ENCODE results near the gene RIOK3. TPM values are rescaled to one million over a fixed set of nuclear protein-coding genes. Genes with fewer than 3 reads are reported as not detected.

Gene RIOK3
- total and polyA plus RNA-seq, 2 of the 4 experiments (the other 2 are of a cell fraction), result 21.5 to 38.9 TPM

DNA sequence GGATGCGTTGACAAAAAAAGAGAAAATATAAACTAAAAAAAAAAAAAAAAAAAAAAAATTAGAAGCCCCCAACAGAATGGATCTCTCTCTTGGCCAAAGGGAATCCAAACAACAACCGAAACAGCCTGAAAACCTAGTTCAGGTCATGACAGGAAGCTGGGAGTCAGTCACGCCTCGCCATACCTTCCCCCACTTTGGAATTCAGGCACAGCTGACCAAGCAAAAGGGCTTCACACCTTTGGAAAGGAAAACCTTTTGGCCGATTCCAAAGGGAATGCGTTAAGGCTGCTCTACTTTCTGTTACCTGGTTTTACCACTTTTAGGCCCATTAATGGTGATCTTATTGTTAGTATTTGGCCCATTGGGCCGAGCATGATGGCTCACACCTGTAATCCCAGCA, 32.3 kb downstream of the RIOK3 start:
- no CpG with 5 or more reads among the region's 7 CpGs for WGBS, 2 experiments (ENCODE audit: extremely low coverage in 2 of 2, insufficient read length in 1 of 2)
- Histone ChIP-seq H4K5ac (ENCODE audit: low read depth, low read length) (no peak overlapping the region), H4K8ac (ENCODE audit: low read depth in 2 of 2, low read length in 2 of 2) (no peak overlapping the region), H2AK5ac (ENCODE audit: low read depth, low read length) (no peak overlapping the region), H3K56ac (ENCODE audit: extremely low read depth, insufficient read depth, low read length) (no peak overlapping the region), H3K23ac (ENCODE audit: low read depth, low read length) (no peak overlapping the region), H3K4ac (ENCODE audit: low read depth, low read length) (no peak overlapping the region), H3K9me1 (ENCODE audit: insufficient read depth, low read length) (no peaks in the 10 kb centered on the region), H4K91ac (ENCODE audit: insufficient read depth, low read depth, low read length) (no peak overlapping the region), H3K4me2 (ENCODE audit: low read depth, low read length) (no peak overlapping the region), H2BK120ac (ENCODE audit: low read depth, low read length) (no peak overlapping the region), H3K14ac (replicated peaks; ENCODE audit: low read depth, low read length) (no peak overlapping the region), H3K9ac (ENCODE audit: low read depth, low read length) (no peak overlapping the region), H2BK15ac (ENCODE audit: low read depth, low read length) (no peak overlapping the region), H3K4me1 (ENCODE audit: control insufficient read depth, insufficient read depth, low read length) (peaks cover 5% of the 10 kb centered on the region; the same call in 1 of the 2 replicates), H2BK5ac (ENCODE audit: low read depth, low read length, poor library complexity, severe bottlenecking) (no peak overlapping the region), H3K36me3 (ENCODE audit: control insufficient read depth, insufficient read depth, low read length) (peaks cover 14% of the 10 kb centered on the region), H3K27ac (ENCODE audit: insufficient read depth, low read length) (no peak overlapping the region), H2AK9ac (replicated peaks; ENCODE audit: low read depth, low read length, poor library complexity) (no peak overlapping the region), H3K27me3 (ENCODE audit: control insufficient read depth, insufficient read depth, low read length) (no peaks in the 10 kb centered on the region), H4K20me1 (ENCODE audit: insufficient read depth, low read length) (no peaks in the 10 kb centered on the region), H2BK20ac (ENCODE audit: low read depth, low read length) (no peak overlapping the region), H3K18ac (ENCODE audit: low read depth, low read length) (no peak overlapping the region), H3K79me1 (ENCODE audit: low read depth in 1 of 2, low read length in 2 of 2) (no peaks in the 10 kb centered on the region), H3K4me3 (ENCODE audit: insufficient read depth, low read depth, low read length) (no peak overlapping the region), H2AFZ (replicated peaks; ENCODE audit: low read length, poor library complexity) (no peak overlapping the region), H3K9me3 (ENCODE audit: control insufficient read depth, insufficient read depth, low read length) (0 out of 2 replicates have a peak, but pooled peaks cover 2% of the 10 kb centered on the region)
- dilution Hi-C loops (cut with HindIII; ENCODE audit: low sequenced_read_pairs, unreplicated experiment), result no loop called here
- BruUV-seq (replicated peaks), result no TSS peak
- POLR2A ChIA-PET (ENCODE audit: unreplicated experiment), result no interaction called here
- intact Hi-C loops (cut with micrococcal nuclease), result no loop called here
- CTCF ChIA-PET, result no interaction called here
- no peak for ATAC-seq (ENCODE audit: low read depth)
- no peak for TF ChIP-seq CEBPB (IDR thresholded peaks at IDR 0.05; ENCODE audit: low read depth, low read length)
- DNase-seq, result no peak
- in situ Hi-C loops (cut with MboI; ENCODE audit: low sequenced_read_pairs), result no loop called here
